Large intestine (tissue), 3 donors: ENCODE results near the gene KCNH4. TPM values are rescaled to one million over a fixed set of nuclear protein-coding genes. Genes with fewer than 3 reads are reported as not detected.

Experiments
- DNase-seq, 2 donors: peaks; one replicate each; pipeline versions ENCODE4 v3.0.0 to v3.0.0-alpha.2; 2013
- H3K27ac ChIP-seq: one replicate; pipeline ENCODE4 v1.5.1; 2013; ENCODE audit warnings: low read length
- H3K27me3 ChIP-seq: 2 replicates; pipeline ENCODE4 v1.6.1; 2013; ENCODE audit warnings: low read length; ENCODE audit not compliant: control insufficient read depth, insufficient read depth
- H3K36me3 ChIP-seq: 2 replicates; pipeline ENCODE4 v1.6.1; 2013; ENCODE audit warnings: low read length; ENCODE audit not compliant: control insufficient read depth, insufficient read depth
- H3K4me1 ChIP-seq: one replicate; pipeline ENCODE4 v1.6.1; 2013; ENCODE audit warnings: low read length; ENCODE audit not compliant: control insufficient read depth, insufficient read depth
- H3K4me3 ChIP-seq: one replicate; pipeline ENCODE4 v1.5.1; 2013; ENCODE audit warnings: low read length
- H3K9me3 ChIP-seq: one replicate; pipeline ENCODE4 v1.6.1; 2013; ENCODE audit warnings: mild to moderate bottlenecking, low read depth, low read length, moderate library complexity; ENCODE audit not compliant: control insufficient read depth
- WGBS: methylation state at CpG from one replicate; pipeline ENCODE4 v1.1.5; 2013; ENCODE audit warnings: low lambda C conversion rate; ENCODE audit not compliant: insufficient coverage; 5-methylcytosine and 5-hydroxymethylcytosine counted together
- polyA plus RNA-seq: library from polyadenylated mRNA; unstranded; fragments of 120-200 nt; gene quantifications from one replicate; pipeline ENCODE4 v1.2.1, GENCODE V29; 2013

KCNH4 gene
- polyA plus RNA-seq, 1 donor, result 0.36 TPM

- no peaks in the 10 kb centered on the region for H3K9me3 ChIP-seq
- no peaks in the 10 kb centered on the region for H3K27me3 ChIP-seq
- peaks cover 42% of the 10 kb centered on the region for H3K36me3 ChIP-seq
- no peak overlapping the region for H3K27ac ChIP-seq
- no peak overlapping the region for H3K4me3 ChIP-seq
- peaks cover 38% of the 10 kb centered on the region for H3K4me1 ChIP-seq
- no peak for DNase-seq
- WGBS, result no CpG with 5 or more reads among the region's 7 CpGs
Observed at GRCh38 chr17:42138749-42139492, 42.0 kb downstream of the KCNH4 start.

- no peaks in the 10 kb centered on the region for H3K9me3 ChIP-seq
- DNase-seq, result no peak
- H3K4me1 ChIP-seq, result peaks cover 55% of the 10 kb centered on the region
- H3K27ac ChIP-seq, result peak overlapping the region; percentile 83
- H3K4me3 ChIP-seq, result peak overlapping the region; percentile 12
- WGBS, result no CpG with 5 or more reads among the region's 3 CpGs
- peaks cover 33% of the 10 kb centered on the region for H3K36me3 ChIP-seq
- no peaks in the 10 kb centered on the region for H3K27me3 ChIP-seq
Observed at GRCh38 chr17:42136654-42137051, 44.3 kb downstream of the KCNH4 start.

GRCh38 chr17:42135664-42136653 is 45.0 kb downstream of the KCNH4 start:
- no CpG with 5 or more reads among the region's 15 CpGs for WGBS
- Histone ChIP-seq H3K27me3 (no peaks in the 10 kb centered on the region), H3K4me3 (peak overlapping the region; percentile 12), H3K9me3 (no peaks in the 10 kb centered on the region), H3K36me3 (peaks cover 29% of the 10 kb centered on the region), H3K4me1 (peaks cover 55% of the 10 kb centered on the region), H3K27ac (peak overlapping the region; percentile 83)
- DNase-seq, result peak; percentile 83 to 94

GRCh38 chr17:42135151-42135550 is 45.8 kb downstream of the KCNH4 start:
- Histone ChIP-seq H3K4me3 (no peak overlapping the region), H3K27ac (peak overlapping the region; percentile 83), H3K27me3 (no peaks in the 10 kb centered on the region), H3K9me3 (no peaks in the 10 kb centered on the region), H3K36me3 (peaks cover 31% of the 10 kb centered on the region), H3K4me1 (peaks cover 55% of the 10 kb centered on the region)
- DNase-seq, result no peak
- WGBS, result no CpG with 5 or more reads among the region's 6 CpGs

- Histone ChIP-seq H3K27me3 (no peaks in the 10 kb centered on the region), H3K9me3 (no peaks in the 10 kb centered on the region), H3K27ac (peak overlapping the region; percentile 25), H3K4me1 (peaks cover 48% of the 10 kb centered on the region), H3K4me3 (no peak overlapping the region), H3K36me3 (peaks cover 41% of the 10 kb centered on the region)
- no CpG with 5 or more reads among the region's 4 CpGs for WGBS
- no peak for DNase-seq
Observed at GRCh38 chr17:42133461-42134041, 47.4 kb downstream of the KCNH4 start.

- no peaks in the 10 kb centered on the region for H3K9me3 ChIP-seq
- peaks cover 43% of the 10 kb centered on the region for H3K36me3 ChIP-seq
- H3K4me1 ChIP-seq, result peaks cover 44% of the 10 kb centered on the region
- no CpG with 5 or more reads among the region's 3 CpGs for WGBS
- H3K27ac ChIP-seq, result peak overlapping the region; percentile 25
- no peaks in the 10 kb centered on the region for H3K27me3 ChIP-seq
- H3K4me3 ChIP-seq, result no peak overlapping the region
- DNase-seq, result peak; percentile 42 to 61
Observed at GRCh38 chr17:42132941-42133340, 48.0 kb downstream of the KCNH4 start.

GRCh38 chr17:42131981-42132432 is 48.9 kb downstream of the KCNH4 start:
- H3K36me3 ChIP-seq, result peaks cover 52% of the 10 kb centered on the region
- H3K27me3 ChIP-seq, result no peaks in the 10 kb centered on the region
- H3K9me3 ChIP-seq, result no peaks in the 10 kb centered on the region
- H3K27ac ChIP-seq, result no peak overlapping the region
- H3K4me1 ChIP-seq, result peaks cover 44% of the 10 kb centered on the region
- no peak for DNase-seq
- WGBS, result 60% methylated on average over 1 of the region's 4 CpGs
- H3K4me3 ChIP-seq, result no peak overlapping the region

- Histone ChIP-seq H3K9me3 (no peaks in the 10 kb centered on the region), H3K4me3 (no peak overlapping the region), H3K36me3 (peaks cover 56% of the 10 kb centered on the region), H3K27me3 (no peaks in the 10 kb centered on the region), H3K4me1 (peaks cover 36% of the 10 kb centered on the region), H3K27ac (no peak overlapping the region)
- no peak for DNase-seq
- WGBS, result no CpG with 5 or more reads among the region's 4 CpGs
Observed at GRCh38 chr17:42131232-42131631, 49.7 kb downstream of the KCNH4 start.

- no CpG with 5 or more reads among the region's 16 CpGs for WGBS
- Histone ChIP-seq H3K27me3 (no peaks in the 10 kb centered on the region), H3K27ac (no peak overlapping the region), H3K4me3 (no peak overlapping the region), H3K9me3 (no peaks in the 10 kb centered on the region), H3K4me1 (peaks cover 33% of the 10 kb centered on the region), H3K36me3 (peaks cover 64% of the 10 kb centered on the region)
- DNase-seq, result no peak
Observed at GRCh38 chr17:42130310-42130936, 50.5 kb downstream of the KCNH4 start.
